H1 (cell line): ENCODE results near the gene CUX1. TPM values are rescaled to one million over a fixed set of nuclear protein-coding genes. Genes with fewer than 3 reads are reported as not detected.
A peak's percentile ranks its signal among the peaks of the same experiment; 100 is the strongest.

Experiments
- CTCF ChIA-PET: fragments of 300-600 bp; sonication (Branson Sonifier 250); formaldehyde crosslinking; loops from one replicate; lab custom pipeline; 2021; ENCODE audit not compliant: partially characterized antibody; lab: Charles Lee
- POLR2A ChIA-PET: fragments of 300-600 bp; sonication (Branson Sonifier 250); formaldehyde crosslinking; loops from one replicate; lab custom pipeline; 2021; ENCODE audit warnings: inconsistent platforms; ENCODE audit not compliant: partially characterized antibody; lab: Charles Lee
- DNase-seq, 2 experiments: peaks; one replicate each; pipeline versions ENCODE4 v3.0.0 to v3.0.0-alpha.2; 2010 to 2022; ENCODE audit warnings: low spot score in 2 of 2, low read depth in 1 of 2, mixed read lengths in 1 of 2
- FAIRE-seq: peaks from 2 replicates; lab custom pipeline; 2011; peaks lifted over from hg19 to GRCh38; lab: Jason Lieb, UNC
- H2AFZ ChIP-seq: 2 replicates; pipeline ENCODE4 v1.8.1; 2012; ENCODE audit warnings: low read length, inconsistent platforms
- H2AK5ac ChIP-seq: 2 replicates; pipeline ENCODE4 v1.6.1; 2013; ENCODE audit warnings: low read depth, low read length
- H2BK120ac ChIP-seq: replicated peaks from 2 replicates; pipeline ENCODE3; 2013; ENCODE audit warnings: low read depth, low read length, inconsistent platforms
- H2BK12ac ChIP-seq: 2 replicates; pipeline ENCODE4 v1.6.1; 2013; ENCODE audit warnings: low read depth, low read length
- H2BK15ac ChIP-seq: 2 replicates; pipeline ENCODE4 v1.6.1; 2013; ENCODE audit warnings: low read length
- H2BK20ac ChIP-seq: 2 replicates; pipeline ENCODE4 v1.6.1; 2013; ENCODE audit warnings: low read length
- H2BK5ac ChIP-seq: 2 replicates; pipeline ENCODE4 v1.6.1; 2013; ENCODE audit warnings: low read depth, low read length
- H3K14ac ChIP-seq: 2 replicates; pipeline ENCODE4 v1.6.1; 2013; ENCODE audit warnings: inconsistent platforms; ENCODE audit not compliant: insufficient read length
- H3K18ac ChIP-seq: 2 replicates; pipeline ENCODE4 v1.6.1; 2013; ENCODE audit warnings: low read length; ENCODE audit errors: extremely low read depth
- H3K23ac ChIP-seq: 2 replicates; pipeline ENCODE4 v1.6.1; 2013; ENCODE audit warnings: inconsistent platforms; ENCODE audit not compliant: insufficient read length
- H3K23me2 ChIP-seq: 2 replicates; pipeline ENCODE4 v1.6.1; 2013; ENCODE audit warnings: low read depth, low read length
- H3K27ac ChIP-seq: 2 replicates; pipeline ENCODE4 v1.6.1; 2011; ENCODE audit warnings: low read depth, low read length, inconsistent platforms
- H3K27me3 ChIP-seq, 4 experiments: replicated peaks in 1 of 4; 1 replicate in 1 of 4; 2 replicates in 3 of 4; pipeline versions ENCODE4 v1.6.1 to v1.8.1; 2011 to 2013; ENCODE audit warnings: low read length in 3 of 4, mild to moderate bottlenecking in 3 of 4, inconsistent platforms in 2 of 4, mixed read lengths in 2 of 4, moderate library complexity in 1 of 4; ENCODE audit not compliant: control insufficient read depth in 3 of 4, insufficient read depth in 3 of 4; ENCODE audit errors: extremely low read depth in 1 of 4
- H3K36me3 ChIP-seq, 4 experiments: 2 replicates each; pipeline versions ENCODE4 v1.6.1 to v1.8.1; 2011 to 2013; ENCODE audit warnings: mild to moderate bottlenecking in 4 of 4, low read length in 3 of 4, moderate library complexity in 2 of 4, control low read depth in 1 of 4, inconsistent platforms in 1 of 4; ENCODE audit not compliant: insufficient read depth in 4 of 4, control insufficient read depth in 2 of 4
- H3K4ac ChIP-seq: replicated peaks from 2 replicates; pipeline ENCODE3; 2013; ENCODE audit warnings: low read length, low read depth, mixed read lengths, inconsistent platforms; ENCODE audit not compliant: insufficient read length
- H3K4me1 ChIP-seq, 4 experiments: replicated peaks in 1 of 4; 1 replicate in 1 of 4; 2 replicates in 3 of 4; pipeline versions ENCODE4 v1.6.1 to v1.8.1; 2011 to 2013; ENCODE audit warnings: low read length in 3 of 4, inconsistent platforms in 2 of 4, mixed read lengths in 1 of 4; ENCODE audit not compliant: insufficient read depth in 4 of 4, control insufficient read depth in 3 of 4
- H3K4me2 ChIP-seq, 2 experiments: 2 replicates each; pipeline versions ENCODE4 v1.6.1 to v1.8.1; 2011 to 2013; ENCODE audit warnings: low read depth in 2 of 2, low read length in 2 of 2, control low read depth in 1 of 2, inconsistent platforms in 1 of 2, mild to moderate bottlenecking in 1 of 2; ENCODE audit not compliant: insufficient read depth in 1 of 2
- H3K4me3 ChIP-seq, 4 experiments: fragments of 200-600, 300-600 bp in 1 of 4; sonication (generic), shearing (Covaris generic), sonication (Bioruptor Twin) in 1 of 4; 2 replicates each; pipeline versions ENCODE4 v1.5.1 to v1.8.1; 2011 to 2016; ENCODE audit warnings: low read length in 4 of 4, low read depth in 3 of 4, control low read depth in 2 of 4, inconsistent platforms in 2 of 4, mild to moderate bottlenecking in 2 of 4, mixed read lengths in 1 of 4, moderate library complexity in 1 of 4; ENCODE audit not compliant: insufficient read depth in 2 of 4; ENCODE audit errors: extremely low read depth in 1 of 4
- H3K56ac ChIP-seq: replicated peaks from 2 replicates; pipeline ENCODE3; 2013; ENCODE audit warnings: low read depth, mild to moderate bottlenecking, mixed read lengths, low read length, inconsistent platforms; ENCODE audit not compliant: insufficient read length
- H3K79me1 ChIP-seq: 2 replicates; pipeline ENCODE4 v1.6.1; 2013; ENCODE audit warnings: low read depth, low read length, control low read depth
- H3K79me2 ChIP-seq, 2 experiments: 2 replicates each; pipeline versions ENCODE4 v1.6.1 to v1.8.1; 2012 to 2013; ENCODE audit warnings: low read length in 2 of 2, mild to moderate bottlenecking in 2 of 2, inconsistent platforms in 1 of 2; ENCODE audit not compliant: insufficient read depth in 2 of 2, control insufficient read depth in 1 of 2
- H3K9ac ChIP-seq, 4 experiments: replicated peaks in 1 of 4; 1 replicate in 1 of 4; 2 replicates in 3 of 4; pipeline versions ENCODE4 v1.6.1 to v1.8.1; 2011 to 2013; ENCODE audit warnings: low read depth in 3 of 4, low read length in 3 of 4, control low read depth in 2 of 4, mild to moderate bottlenecking in 2 of 4, moderate library complexity in 2 of 4, inconsistent platforms in 1 of 4; ENCODE audit errors: extremely low read depth in 1 of 4
- H3K9me3 ChIP-seq, 2 experiments: 2 replicates each; pipeline versions ENCODE4 v1.6.1 to v1.8.1; 2012 to 2013; ENCODE audit warnings: mild to moderate bottlenecking in 2 of 2, moderate library complexity in 2 of 2, control low read depth in 1 of 2, inconsistent platforms in 1 of 2, low read depth in 1 of 2, low read length in 1 of 2, mixed read lengths in 1 of 2; ENCODE audit not compliant: insufficient read depth in 2 of 2
- H4K20me1 ChIP-seq, 2 experiments: replicated peaks in 1 of 2; 2 replicates each; pipeline versions ENCODE3 to v1.8.1; 2011 to 2013; ENCODE audit warnings: inconsistent platforms in 2 of 2, low read length in 2 of 2, mild to moderate bottlenecking in 1 of 2; ENCODE audit not compliant: insufficient read depth in 2 of 2, control insufficient read depth in 1 of 2
- H4K5ac ChIP-seq: 2 replicates; pipeline ENCODE4 v1.6.1; 2013; ENCODE audit warnings: low read length, low read depth, mixed read lengths, inconsistent platforms; ENCODE audit not compliant: insufficient read length
- H4K8ac ChIP-seq: 2 replicates; pipeline ENCODE4 v1.8.0; 2013; ENCODE audit warnings: mild to moderate bottlenecking, moderate library complexity, low read length, inconsistent platforms; ENCODE audit not compliant: insufficient read depth; ENCODE audit errors: extremely low read depth
- H4K91ac ChIP-seq: replicated peaks from 2 replicates; pipeline ENCODE3; 2013; ENCODE audit warnings: low read length, mixed read lengths, inconsistent platforms; ENCODE audit not compliant: insufficient read length
- BACH1 ChIP-seq: IDR thresholded peaks from 2 replicates; pipeline ENCODE4 v1.6.1; 2012; ENCODE audit warnings: low read length, improper control_type of control experiment
- BRCA1 ChIP-seq: IDR thresholded peaks from 2 replicates; pipeline ENCODE4 v1.6.1; 2012; ENCODE audit warnings: low read depth, low read length, improper control_type of control experiment
- CREB1 ChIP-seq: IDR thresholded peaks from 2 replicates; pipeline ENCODE4 v1.6.1; 2012; ENCODE audit warnings: inconsistent platforms
- E2F6 ChIP-seq: IDR thresholded peaks from 2 replicates; pipeline ENCODE4 v1.6.1; 2012; ENCODE audit warnings: inconsistent platforms
- EGR1 ChIP-seq: IDR thresholded peaks from 2 replicates; pipeline ENCODE4 v1.6.1; 2011; ENCODE audit warnings: low read depth, low read length, borderline replicate concordance
- EP300 ChIP-seq, 2 experiments: IDR thresholded peaks; 1 replicate in 1 of 2; 2 replicates in 1 of 2; pipeline ENCODE4 v1.6.1; 2011 to 2012; ENCODE audit warnings: low read depth in 2 of 2, low read length in 2 of 2, mild to moderate bottlenecking in 2 of 2, borderline replicate concordance in 1 of 2, inconsistent platforms in 1 of 2, moderate library complexity in 1 of 2
- KDM4A ChIP-seq: IDR thresholded peaks from one replicate; pipeline ENCODE4 v1.7.1; 2012; ENCODE audit warnings: low read depth, mild to moderate bottlenecking, moderate library complexity, low read length, inconsistent platforms; ENCODE audit not compliant: severe bottlenecking
- NRF1 ChIP-seq: IDR thresholded peaks from 2 replicates; pipeline ENCODE4 v1.6.1; 2011; ENCODE audit warnings: mild to moderate bottlenecking, low read depth, low read length, improper control_type of control experiment
- RFX5 ChIP-seq: IDR thresholded peaks from 2 replicates; pipeline ENCODE4 v1.6.1; 2011; ENCODE audit warnings: low read depth, low read length, improper control_type of control experiment, borderline replicate concordance
- RNF2 ChIP-seq: fragments of 200-900, 300-1000 bp; sonication (generic); IDR thresholded peaks from 2 replicates; pipeline ENCODE4 v1.7.1; 2016; ENCODE audit warnings: borderline replicate concordance, low read depth, mild to moderate bottlenecking, antibody characterized with exemption, low read length; ENCODE audit not compliant: poor library complexity, severe bottlenecking; ENCODE audit errors: missing control alignments
- SAP30 ChIP-seq: fragments of 300-600 bp; sonication (generic); IDR thresholded peaks from 2 replicates; pipeline ENCODE4 v1.7.1; 2012; ENCODE audit warnings: low read length, moderate library complexity, mild to moderate bottlenecking, inconsistent platforms; ENCODE audit not compliant: insufficient read depth, insufficient replicate concordance
- SIX5 ChIP-seq: IDR thresholded peaks from 2 replicates; pipeline ENCODE4 v1.6.1; 2011; ENCODE audit warnings: mild to moderate bottlenecking, low read depth, low read length
- SP2 ChIP-seq: IDR thresholded peaks from 2 replicates; pipeline ENCODE4 v1.6.1; 2012; ENCODE audit warnings: mild to moderate bottlenecking, low read length, inconsistent platforms
- TAF1 ChIP-seq: IDR thresholded peaks from 2 replicates; pipeline ENCODE4 v1.6.1; 2011; ENCODE audit warnings: mild to moderate bottlenecking, low read depth, low read length
- WGBS, 2 experiments: shearing (Covaris generic) in 1 of 2; methylation state at CpG; one replicate each; pipeline versions ENCODE4 v1.1.6 to v1.1.7; 2013 to 2015; ENCODE audit warnings: low lambda C conversion rate in 2 of 2, mixed read lengths in 2 of 2, inconsistent platforms in 1 of 2, low coverage in 1 of 2, missing lambda C conversion rate in 1 of 2; ENCODE audit not compliant: insufficient replicate concordance in 2 of 2, insufficient coverage in 1 of 2, insufficient read length in 1 of 2; ENCODE audit errors: extremely low coverage in 1 of 2, missing lambda C conversion rate in 1 of 2; 5-methylcytosine and 5-hydroxymethylcytosine counted together
- polyA plus RNA-seq, 7 experiments: library from polyadenylated mRNA; depleted of rRNA in 3 of 7; stranded (reverse) in 5 of 7; unstranded in 2 of 7; fragments of >200 nt in 5 of 7; fragments of 200-250 nt in 2 of 7; gene quantifications; 1 replicate in 5 of 7; 2 replicates in 1 of 7; 4 replicates in 1 of 7; pipeline versions ENCODE4 v1.2.1 to v1.2.3, GENCODE V29; 2011 to 2013; ENCODE audit warnings: missing spikeins in 2 of 7, mixed read lengths in 2 of 7
- total RNA-seq: library from RNA; stranded (reverse); fragmentation: NEBNext Ultra II Directional; extraction: Animal tissue kit (Norgen Biotek cat#: 25700); gene quantifications from 2 replicates; pipeline ENCODE4 v1.2.1, GENCODE V29; 2021

The CUX1 gene
- total and polyA plus RNA-seq, 2 of the 8 experiments (the other 6 are each of a cell fraction or from before 2014, with no cell fraction given) = 21.6 to 65.9 TPM

DNA sequence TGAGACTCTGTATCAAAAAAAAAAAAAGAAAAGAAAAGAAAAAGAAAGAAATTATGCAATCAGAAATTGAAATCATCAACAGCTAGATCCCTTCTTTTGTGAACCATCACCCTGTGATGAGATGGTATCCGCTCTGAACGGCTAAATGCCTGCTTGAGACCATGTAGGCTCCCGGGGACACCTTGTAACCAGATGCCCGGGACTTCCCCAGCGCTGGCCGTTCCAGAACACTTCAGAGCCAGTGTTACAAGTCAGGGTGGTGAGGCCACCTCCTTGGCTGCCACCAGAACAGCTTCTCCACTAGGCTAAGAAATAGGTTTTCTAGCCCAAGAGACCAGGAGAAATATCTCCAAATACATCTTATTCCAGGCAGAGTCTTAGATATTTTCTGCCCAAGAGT lies 349.8 kb downstream of the CUX1 start:
- Histone ChIP-seq H3K56ac (no peak overlapping the region), H4K8ac (peak overlapping the region; percentile 38; the same call in 1 of the 2 replicates), H2AK5ac (no peak overlapping the region), H3K36me3 (no peaks in the 10 kb centered on the region; a peak in 3 of 8 replicates), H2BK20ac (no peak overlapping the region), H3K4me2 (no peak overlapping the region), H3K4me1 (peaks cover 0 to 10% (median 2%) of the 10 kb centered on the region in 4 experiments; a peak in 4 of 7 replicates), H3K4ac (no peak overlapping the region), H4K5ac (no peak overlapping the region), H3K79me1 (no peaks in the 10 kb centered on the region), H2BK15ac (no peak overlapping the region), H2BK120ac (no peak overlapping the region), H3K4me3 (no peak overlapping the region), H3K23me2 (no peaks in the 10 kb centered on the region), H3K27me3 (no peaks in the 10 kb centered on the region), H4K91ac (no peak overlapping the region), H3K9me3 (no peaks in the 10 kb centered on the region), H2BK5ac (no peak overlapping the region), H4K20me1 (peaks cover 0 to 1% of the 10 kb centered on the region in 2 experiments), H3K27ac (no peak overlapping the region), H2BK12ac (no peak overlapping the region), H3K23ac (no peak overlapping the region), H2AFZ (no peak overlapping the region), H3K9ac (no peak overlapping the region), H3K18ac (no peak overlapping the region), H3K14ac (no peak overlapping the region), H3K79me2 (no peaks in the 10 kb centered on the region)
- FAIRE-seq (no peak), DNase-seq (no peak)
- ChIA-PET CTCF (interaction anchor here (0.6 to 1.3 kb wide), 4 partner anchors 13 to 238 kb away, joined by 3 to 6 read pairs (median 3); no protein-coding TSS in a partner anchor), POLR2A (no interaction called here)
- WGBS, 2 experiments = 97% methylated on average over 6 of the region's 6 CpGs; no CpG with 5 or more reads in 1 of the 2 experiments
- TF ChIP-seq SIX5 = no peak
- no peak for TF ChIP-seq KDM4A
- TF ChIP-seq EP300 (IDR thresholded peaks at IDR 0.05; ENCODE audit: borderline replicate concordance in 1 of 2, low read depth in 2 of 2, low read length in 2 of 2) = no peak
- no peak for TF ChIP-seq TAF1
- TF ChIP-seq E2F6 = no peak
- no peak for TF ChIP-seq RNF2
- TF ChIP-seq RFX5 = no peak
- TF ChIP-seq BRCA1 = no peak
- TF ChIP-seq SP2 = no peak
- no peak for TF ChIP-seq CREB1
- TF ChIP-seq EGR1 = no peak
- no peak for TF ChIP-seq BACH1
- TF ChIP-seq NRF1 = no peak
- TF ChIP-seq SAP30 = no peak
